ENCODE measurements around the gene MAP2K7. TPM values are rescaled to one million over a fixed set of nuclear protein-coding genes. Genes with fewer than 3 reads are reported as not detected.
"Not testable (repeated sequence)": the region's sequence is repeated elsewhere in the genome, so short reads cannot be mapped to it uniquely, and the experiment has no call there.

Gene MAP2K7
- polyA plus RNA-seq, 5 donors, result 22.2 to 36.8 (median 29.5) TPM

GRCh38 chr19:7961082-7961481 lies 57.4 kb downstream of the MAP2K7 start:
- not testable (repeated sequence) for DNase-seq

GRCh38 chr19:7961920-7962626 lies 58.4 kb downstream of the MAP2K7 start:
- DNase-seq, result no peak

- no peak for DNase-seq
These were observed 59.1 kb downstream of the MAP2K7 start for GRCh38 chr19:7962644-7963268.

- DNase-seq, result no peak
These were observed 59.9 kb downstream of the MAP2K7 start for GRCh38 chr19:7963566-7963965.

Other genes starting within 250 kb of the MAP2K7 start
- 1 to 10 TPM in 4 of 5 donors, under 1 TPM in 1; 0.84 to 4.3 (median 1.5) TPM for gene RETN, start 234.8 kb upstream of the MAP2K7 start, polyA plus RNA-seq (ENCODE audit: insufficient read depth in 1 of 5, insufficient read length in 5 of 5, low replicate concordance in 1 of 5)
- 1 to 10 TPM in 1 of 5 donors, under 1 TPM in 4; 0.25 to 1.1 (median 0.63) TPM for gene MCEMP1, start 226.8 kb upstream of the MAP2K7 start, polyA plus RNA-seq (ENCODE audit: insufficient read depth in 1 of 5, insufficient read length in 5 of 5, low replicate concordance in 1 of 5)
- gene TRAPPC5, start 223.0 kb upstream of the MAP2K7 start, polyA plus RNA-seq (ENCODE audit: insufficient read depth in 1 of 5, insufficient read length in 5 of 5, low replicate concordance in 1 of 5), result 10 to 100 TPM; 27.3 to 64.9 (median 34.7) TPM
- under 1 TPM; 0.11 to 0.67 (median 0.31) TPM for gene FCER2, start 201.7 kb upstream of the MAP2K7 start, polyA plus RNA-seq (ENCODE audit: insufficient read depth in 1 of 5, insufficient read length in 5 of 5, low replicate concordance in 1 of 5)
- under 1 TPM in 3 of 5 donors, not detected in 2; 0.25 to 0.31 (median 0.28) TPM for gene CLEC4G, start 171.8 kb upstream of the MAP2K7 start, polyA plus RNA-seq (ENCODE audit: insufficient read depth in 1 of 5, insufficient read length in 5 of 5, low replicate concordance in 1 of 5)
- 1 to 10 TPM; 2.1 to 3.3 (median 3.3) TPM for gene CD209, start 156.3 kb upstream of the MAP2K7 start, polyA plus RNA-seq (ENCODE audit: insufficient read depth in 1 of 5, insufficient read length in 5 of 5, low replicate concordance in 1 of 5)
- 1 to 10 TPM in 3 of 5 donors, under 1 TPM in 2; 0.85 to 2.3 (median 1.4) TPM for gene CLEC4M, start 140.6 kb upstream of the MAP2K7 start, polyA plus RNA-seq (ENCODE audit: insufficient read depth in 1 of 5, insufficient read length in 5 of 5, low replicate concordance in 1 of 5)
- 10 to 100 TPM; 10.9 to 17.6 (median 12.6) TPM for gene EVI5L, start 73.7 kb upstream of the MAP2K7 start, polyA plus RNA-seq (ENCODE audit: insufficient read depth in 1 of 5, insufficient read length in 5 of 5, low replicate concordance in 1 of 5)
- 10 to 100 TPM in 3 of 5 donors, 1 to 10 TPM in 2; 6.5 to 16.9 (median 11.2) TPM for gene PRR36, start 29.5 kb upstream of the MAP2K7 start, polyA plus RNA-seq (ENCODE audit: insufficient read depth in 1 of 5, insufficient read length in 5 of 5, low replicate concordance in 1 of 5)
- gene LRRC8E, start 15.4 kb upstream of the MAP2K7 start, polyA plus RNA-seq (ENCODE audit: insufficient read depth in 1 of 5, insufficient read length in 5 of 5, low replicate concordance in 1 of 5), result 1 to 10 TPM; 3.9 to 5.0 (median 4.2) TPM
- gene TGFBR3L, start 11.0 kb downstream of the MAP2K7 start, polyA plus RNA-seq (ENCODE audit: insufficient read depth in 1 of 5, insufficient read length in 5 of 5, low replicate concordance in 1 of 5), result under 1 TPM in 2 of 5 donors, not detected in 3; 0.23 to 0.39 TPM
- gene SNAPC2, start 16.5 kb downstream of the MAP2K7 start, polyA plus RNA-seq (ENCODE audit: insufficient read depth in 1 of 5, insufficient read length in 5 of 5, low replicate concordance in 1 of 5), result 10 to 100 TPM in 4 of 5 donors, 1 to 10 TPM in 1; 9.2 to 24.0 (median 15.5) TPM
- gene CTXN1, start 22.3 kb downstream of the MAP2K7 start, polyA plus RNA-seq (ENCODE audit: insufficient read depth in 1 of 5, insufficient read length in 5 of 5, low replicate concordance in 1 of 5), result 10 to 100 TPM in 2 of 5 donors, 1 to 10 TPM in 3; 5.0 to 22.3 (median 7.2) TPM
- 10 to 100 TPM; 32.7 to 55.9 (median 43.7) TPM for gene TIMM44, start 39.8 kb downstream of the MAP2K7 start, polyA plus RNA-seq (ENCODE audit: insufficient read depth in 1 of 5, insufficient read length in 5 of 5, low replicate concordance in 1 of 5)
- gene ELAVL1, start 101.8 kb downstream of the MAP2K7 start, polyA plus RNA-seq (ENCODE audit: insufficient read depth in 1 of 5, insufficient read length in 5 of 5, low replicate concordance in 1 of 5), result 10 to 100 TPM; 61.2 to 70.9 (median 66.1) TPM
- gene CCL25, start 148.9 kb downstream of the MAP2K7 start, polyA plus RNA-seq (ENCODE audit: insufficient read depth in 1 of 5, insufficient read length in 5 of 5, low replicate concordance in 1 of 5), result under 1 TPM in 4 of 5 donors, not detected in 1; 0.36 to 0.65 (median 0.41) TPM
- 10 to 100 TPM; 52.4 to 74.3 (median 54.0) TPM for gene FBN3, start 245.7 kb downstream of the MAP2K7 start, polyA plus RNA-seq (ENCODE audit: insufficient read depth in 1 of 5, insufficient read length in 5 of 5, low replicate concordance in 1 of 5)

Measured in right lung (tissue), 5 donors.